GM18867 (cell line): Measurements from ENCODE around the gene DNAI7.

Source experiments
- ATAC-seq: cut with Tn5 transposase; IDR thresholded peaks from one replicate; pipeline ENCODE4 v1.9.1; 2021; ENCODE audit warnings: mild to moderate bottlenecking, moderate library complexity; ENCODE audit not compliant: unreplicated experiment

The DNAI7 gene

DNA sequence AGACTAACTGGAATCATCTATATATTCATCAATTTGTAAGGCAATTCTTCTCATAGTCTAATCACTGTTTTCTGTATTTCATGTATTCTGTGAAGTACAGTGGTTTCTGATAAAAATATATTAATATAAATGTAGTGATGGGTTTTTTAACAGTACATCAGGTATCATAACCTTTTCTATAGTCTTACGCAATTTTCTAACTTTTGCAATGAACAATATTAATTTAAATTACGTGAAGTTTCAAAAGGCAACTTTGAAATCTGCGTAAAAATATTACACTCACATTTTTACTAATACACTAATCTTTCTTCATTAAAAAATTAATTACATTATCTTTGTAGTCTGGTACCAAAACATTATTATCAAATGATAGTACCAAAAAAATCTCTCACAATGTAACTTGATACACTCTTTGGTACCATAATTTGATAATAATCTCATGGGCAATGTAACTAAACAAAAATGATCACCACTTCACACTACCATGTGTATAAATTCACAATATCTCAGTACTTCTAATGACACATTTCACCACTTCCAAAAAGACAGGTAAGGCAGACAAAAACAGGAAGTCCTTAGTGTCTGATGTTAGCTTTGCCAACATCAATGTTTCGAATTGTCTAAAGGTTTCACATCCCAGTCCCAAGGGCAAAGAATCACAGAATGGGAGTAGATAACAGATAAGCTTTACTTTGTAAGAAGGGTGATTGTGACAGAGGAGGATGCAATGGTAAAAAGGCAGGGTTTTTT is 8.7 kb downstream of the DNAI7 start:
- ATAC-seq = peak; percentile 68

DNA sequence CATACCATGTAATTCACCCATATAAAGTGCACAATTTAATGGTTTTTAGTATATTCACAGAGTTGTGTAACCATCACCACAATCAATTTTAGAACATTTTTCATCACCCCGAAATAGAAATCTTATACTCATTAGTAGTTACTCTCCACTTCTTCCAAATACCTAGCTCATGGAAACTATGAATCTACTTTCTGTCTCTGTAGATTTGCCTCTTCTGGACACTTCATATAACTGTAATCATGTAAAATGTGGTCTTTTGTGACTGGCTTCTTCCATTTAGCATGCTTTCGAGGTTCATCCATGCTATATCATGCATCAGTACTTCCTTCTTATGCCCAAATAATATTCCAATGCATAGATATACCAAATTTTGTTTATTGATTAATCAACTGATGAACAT is 10.8 kb downstream of the DNAI7 start:
- ATAC-seq = no peak

GRCh38 chr12:25182765-25183164 is 12.2 kb downstream of the DNAI7 start:
- ATAC-seq = no peak

GRCh38 chr12:25162866-25163265 is 32.1 kb downstream of the DNAI7 start:
- no peak for ATAC-seq

- no peak for ATAC-seq
Observed at GRCh38 chr12:25156061-25156460, 38.9 kb downstream of the DNAI7 start.

DNA sequence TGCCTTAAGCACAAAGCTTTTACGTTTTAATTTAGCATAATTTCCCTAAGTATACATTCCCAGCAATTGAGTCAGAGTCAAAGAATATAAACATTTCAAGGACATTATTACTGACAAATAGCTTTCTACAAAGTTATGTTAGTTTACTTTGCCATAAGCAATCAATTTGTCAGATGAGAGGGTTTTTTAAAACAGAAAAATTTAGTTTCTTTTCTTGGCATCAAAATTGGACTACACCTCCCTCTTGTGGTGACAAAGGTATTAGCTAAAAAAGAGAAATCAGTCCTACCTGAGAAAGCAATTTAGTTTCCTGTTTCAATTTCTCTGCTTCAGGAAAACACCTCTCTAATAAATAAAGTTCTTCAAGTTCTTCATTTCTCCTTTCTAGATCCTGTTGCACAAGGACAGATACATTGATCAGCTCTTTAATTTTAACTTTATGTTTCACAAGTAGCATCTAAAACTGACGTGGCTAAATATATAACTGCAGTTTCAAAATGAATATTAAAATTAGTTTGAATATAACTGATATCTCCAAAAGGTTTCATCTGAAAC is 39.9 kb downstream of the DNAI7 start:
- ATAC-seq = peak; percentile 59

- no peak for ATAC-seq
Observed at GRCh38 chr12:25152055-25152454, 42.9 kb downstream of the DNAI7 start.

- ATAC-seq = no peak
Observed at GRCh38 chr12:25151476-25151875, 43.5 kb downstream of the DNAI7 start.

DNA sequence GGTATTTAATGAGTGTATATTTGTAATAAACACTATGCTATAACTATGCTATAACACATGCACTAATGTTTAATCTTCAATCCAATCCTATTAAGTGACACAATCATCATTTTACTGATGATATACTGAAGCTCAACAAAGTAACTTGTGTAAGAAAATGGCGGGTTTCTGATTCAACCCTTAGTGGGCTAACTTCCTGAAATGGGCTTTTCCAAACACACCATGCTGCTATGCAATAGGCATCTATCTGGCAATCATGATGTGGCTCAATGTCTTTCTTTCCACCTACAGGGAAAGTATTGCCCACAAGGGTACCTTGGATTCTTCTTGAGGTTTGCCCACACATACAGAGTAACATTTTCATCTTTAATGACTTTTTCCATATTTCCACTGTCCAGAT is 48.3 kb downstream of the DNAI7 start:
- ATAC-seq = no peak

DNA sequence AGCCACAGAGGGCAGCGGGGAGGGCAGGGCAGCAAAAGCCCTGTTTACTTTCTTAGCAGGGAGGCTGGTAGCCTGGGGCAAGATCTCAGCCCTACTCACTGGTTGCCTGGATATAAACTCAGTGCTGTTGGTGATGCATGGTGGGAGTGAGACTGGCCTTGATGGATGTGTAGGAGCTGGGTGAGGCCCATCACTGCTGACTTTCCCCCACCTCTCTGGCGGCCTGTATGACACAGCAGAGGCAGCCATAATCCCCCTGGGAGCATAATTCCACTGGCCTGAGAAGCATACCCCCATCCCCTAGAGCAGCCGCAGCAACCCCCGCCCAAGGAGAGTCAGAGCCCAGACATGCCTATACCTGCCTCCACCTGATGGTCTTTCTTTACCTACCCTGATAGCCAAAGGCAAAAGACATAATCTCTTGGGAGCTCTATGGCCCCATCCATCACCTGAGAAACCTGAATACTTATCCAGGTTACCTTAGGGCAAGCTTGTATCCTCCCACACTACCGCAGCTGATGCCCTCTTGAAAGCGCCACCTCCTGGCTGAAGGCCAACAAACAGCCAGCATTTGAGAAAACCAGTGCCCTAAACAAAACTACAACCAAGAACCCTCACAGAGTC is 59.3 kb downstream of the DNAI7 start:
- no peak for ATAC-seq

GRCh38 chr12:25131270-25131669 is 63.7 kb downstream of the DNAI7 start:
- ATAC-seq = no peak

DNA sequence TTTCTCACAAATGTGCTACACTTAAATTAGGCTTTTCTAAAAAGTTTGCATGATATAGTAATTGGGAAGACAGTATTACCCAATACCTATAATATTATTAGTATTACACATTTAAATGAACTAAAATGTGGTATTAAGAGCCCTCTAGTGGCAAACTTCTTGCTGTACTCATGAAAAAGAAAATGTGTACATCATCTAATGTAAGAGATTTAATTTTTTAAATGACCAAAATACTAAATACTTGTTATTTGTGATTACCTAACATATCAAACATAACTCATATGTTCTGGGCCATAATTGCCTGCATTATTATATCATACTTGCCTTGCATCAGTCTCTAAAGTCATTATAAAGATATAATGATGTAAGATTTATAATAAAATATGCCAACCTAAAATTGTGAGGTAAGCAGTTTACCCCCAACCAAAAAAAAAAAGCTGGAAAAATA is 64.2 kb downstream of the DNAI7 start:
- ATAC-seq = peak; percentile 38

DNA sequence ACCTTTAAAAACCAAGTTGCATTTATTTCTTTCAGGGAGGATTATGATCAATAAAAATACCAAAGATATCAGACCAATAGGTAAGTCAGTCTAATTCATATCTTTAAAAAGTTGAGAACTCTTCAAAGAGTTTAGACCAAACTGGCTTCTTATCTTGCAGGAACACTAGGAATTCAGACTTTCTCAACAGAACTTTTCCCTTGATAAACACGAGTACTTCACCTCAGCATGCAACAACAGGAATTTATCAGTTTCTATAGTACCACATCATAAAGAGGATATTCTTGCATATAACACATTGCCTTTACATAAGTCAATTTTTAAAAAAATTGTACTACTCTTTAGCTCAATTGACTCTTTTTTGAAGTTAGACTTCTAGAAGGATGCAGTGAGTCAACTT is 68.2 kb downstream of the DNAI7 start:
- no peak for ATAC-seq

GRCh38 chr12:25126101-25126500 is 68.9 kb downstream of the DNAI7 start:
- no peak for ATAC-seq

- no peak for ATAC-seq
Observed at GRCh38 chr12:25124493-25124892, 70.5 kb downstream of the DNAI7 start.

DNA sequence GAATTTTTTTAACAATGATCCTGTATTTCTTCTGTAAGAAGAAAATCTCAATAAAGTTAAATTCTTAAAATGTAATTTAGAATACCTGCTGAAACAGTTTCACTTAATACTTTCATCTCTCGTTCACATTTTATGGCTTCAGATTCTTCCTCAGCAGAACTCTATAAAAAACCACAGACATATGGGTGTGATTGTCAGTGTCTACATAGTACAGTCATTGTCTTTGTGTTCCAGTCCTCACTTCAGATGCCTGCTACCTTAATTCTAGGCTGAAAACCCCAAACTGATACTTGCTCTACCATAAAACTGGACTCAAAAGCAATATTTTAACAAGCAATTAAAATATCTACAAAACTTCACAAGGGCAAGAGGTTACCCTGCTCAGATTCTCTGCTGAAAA is 71.8 kb downstream of the DNAI7 start:
- ATAC-seq = no peak

DNA sequence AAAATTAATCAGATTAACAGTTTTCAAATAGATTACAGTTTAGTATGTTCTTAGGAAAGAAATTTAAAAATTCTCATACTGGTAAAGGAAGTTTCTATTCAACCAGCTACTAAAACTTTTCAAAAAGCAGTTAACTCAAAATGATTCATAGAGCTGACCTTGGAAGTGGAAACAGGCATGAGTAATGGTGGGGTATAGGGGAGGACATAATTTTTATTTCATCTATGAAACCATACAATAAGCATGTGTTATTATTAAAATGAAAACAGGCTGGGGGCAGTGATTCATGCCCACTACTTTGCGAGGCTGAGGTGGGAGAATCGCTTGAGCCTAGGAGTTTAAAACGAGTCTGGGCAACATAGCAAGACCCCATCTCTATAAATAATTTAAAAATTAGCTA is 73.0 kb downstream of the DNAI7 start:
- ATAC-seq = no peak

- no peak for ATAC-seq
Observed at GRCh38 chr12:25121110-25121509, 73.8 kb downstream of the DNAI7 start.

GRCh38 chr12:25119020-25119419 is 75.9 kb downstream of the DNAI7 start:
- no peak for ATAC-seq

DNA sequence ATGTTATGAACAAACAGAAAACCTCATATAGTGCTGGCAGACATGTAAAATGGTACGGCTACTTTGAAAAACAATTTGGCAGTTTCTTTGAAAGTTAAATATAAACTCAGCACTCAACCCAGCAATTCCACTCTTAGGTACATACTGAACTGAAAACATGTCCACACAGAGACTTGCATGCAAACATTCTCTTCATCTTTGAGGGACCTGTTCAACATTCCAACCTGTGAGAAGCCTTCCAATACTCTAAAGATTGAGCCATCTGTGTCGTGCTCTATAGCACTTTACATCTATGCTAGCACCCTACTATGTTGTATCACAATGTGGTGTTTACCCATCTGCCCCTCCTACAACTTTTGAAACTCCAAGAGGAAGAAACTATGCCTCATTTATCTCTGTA is 79.3 kb downstream of the DNAI7 start:
- no peak for ATAC-seq

- no peak for ATAC-seq
Observed at GRCh38 chr12:25113651-25114050, 81.3 kb downstream of the DNAI7 start.

DNA sequence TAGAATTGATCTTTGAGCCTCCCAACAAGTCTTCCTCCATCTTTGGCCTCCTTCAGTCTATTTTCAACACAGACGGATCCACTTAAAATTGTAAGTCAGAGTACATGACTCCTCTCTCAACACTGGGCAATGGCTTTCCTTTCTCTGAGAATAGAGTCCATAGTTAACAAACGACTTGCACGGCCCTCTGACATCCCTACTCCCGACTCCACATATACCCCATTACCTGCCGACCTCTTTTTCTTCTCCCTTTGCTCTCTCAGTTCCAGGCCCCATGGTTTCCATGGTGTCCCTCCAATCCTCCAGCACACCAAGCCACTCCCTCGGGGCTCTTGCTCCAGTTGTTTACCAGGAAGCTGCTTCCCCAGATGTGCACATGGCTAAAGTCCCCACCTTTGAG is 84.7 kb downstream of the DNAI7 start:
- no peak for ATAC-seq
